OCI-LY3 (cell line): ENCODE measurements around the gene KRT15.

ENCODE experiments used
- CTCF ChIP-seq: fragments of 200-600, 300-600 bp; sonication (generic); IDR thresholded peaks from 2 replicates; pipeline ENCODE4 v1.5.1; 2014; ENCODE audit warnings: antibody characterized with exemption, low read length, low read depth
- EZH2phosphoT487 ChIP-seq: fragments of 200-600 bp; shearing (Covaris generic); IDR thresholded peaks from 2 replicates; pipeline ENCODE4 v1.6.1; 2018; ENCODE audit warnings: antibody characterized with exemption, mixed run types, low read depth

- TF ChIP-seq CTCF, result no peak
- no peak for TF ChIP-seq EZH2phosphoT487
Observed at GRCh38 chr17:41544491-41544892, 25.8 kb upstream of the KRT15 start.
